GM19238 (cell line): Measurements from ENCODE around the gene SPOCK1.

Source experiments
- DNase-seq: peaks from one replicate; pipeline ENCODE4 v3.0.0; 2011; ENCODE audit warnings: low spot score; ENCODE audit not compliant: insufficient read length

Gene SPOCK1

DNA sequence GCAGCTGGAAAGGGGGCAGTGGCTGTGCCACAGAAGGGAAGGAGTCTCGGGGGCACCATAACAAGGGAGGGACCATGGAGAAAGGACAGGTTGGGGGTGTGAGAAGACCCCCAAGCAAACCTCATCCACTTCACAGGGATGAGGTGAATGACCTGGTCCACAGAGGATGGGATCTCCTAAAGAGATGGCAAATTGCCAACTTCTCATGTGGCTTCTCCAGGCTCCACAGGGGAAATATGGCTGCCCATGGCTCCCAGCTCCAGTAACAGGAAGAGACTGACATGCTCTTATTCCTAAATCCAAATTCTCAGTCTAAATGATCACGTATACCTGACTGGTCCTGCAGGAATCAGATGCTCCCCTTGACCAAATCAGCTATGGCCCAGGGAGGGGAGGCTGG, 340.4 kb downstream of the SPOCK1 start:
- DNase-seq = no peak

DNA sequence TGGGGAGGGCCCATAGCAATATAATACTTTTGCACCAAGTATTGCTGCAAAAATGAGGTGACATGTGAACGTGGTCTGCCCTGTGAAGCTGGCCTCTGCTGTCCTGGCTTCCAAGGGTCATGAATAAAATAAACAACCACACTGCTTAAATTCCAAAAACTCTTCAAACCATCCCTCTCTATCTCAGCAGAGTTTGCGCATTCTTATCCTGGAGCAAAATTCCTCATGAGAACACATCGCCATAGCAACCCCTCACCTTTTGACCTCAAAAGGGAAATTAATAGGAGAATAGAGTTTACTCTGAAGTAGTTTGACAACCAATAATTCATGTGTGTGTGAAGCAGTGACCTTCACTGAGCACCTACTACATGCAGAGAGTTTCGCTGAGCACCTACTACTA, 342.9 kb downstream of the SPOCK1 start:
- no peak for DNase-seq

DNA sequence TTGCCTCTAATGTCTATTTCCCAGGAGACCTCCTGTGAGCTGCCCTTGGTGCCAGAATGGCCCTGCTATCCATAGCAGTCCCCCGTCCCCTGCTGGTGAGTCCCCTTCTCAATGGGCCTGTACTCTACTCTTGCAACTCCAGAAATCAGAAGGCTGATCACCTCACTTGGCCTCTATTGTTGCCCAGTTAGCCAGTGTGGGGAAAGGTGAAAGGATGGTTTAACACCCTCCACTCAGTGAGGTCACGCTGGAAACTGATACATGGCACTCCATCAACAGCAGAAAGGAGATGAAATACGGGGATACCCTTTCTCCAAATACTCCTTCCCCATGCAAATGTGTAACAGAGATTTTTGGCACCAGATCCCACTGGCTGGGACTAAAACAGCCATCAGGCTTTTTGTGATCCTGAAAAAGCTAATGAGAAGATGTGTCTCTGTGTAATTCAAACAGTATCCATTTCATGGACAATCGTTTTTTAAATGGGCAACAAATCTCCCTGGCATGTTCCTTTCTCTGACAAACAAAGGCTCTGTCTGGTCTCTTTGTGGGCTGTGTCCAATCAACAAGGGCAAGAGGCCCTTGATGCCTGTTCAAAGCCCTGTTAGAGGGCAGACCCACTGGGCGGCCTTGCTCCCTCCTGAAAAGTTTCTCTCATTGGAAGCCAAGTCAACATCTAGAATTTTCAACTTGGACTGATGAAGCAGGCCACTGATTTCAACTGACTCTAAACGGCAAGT, 343.7 kb downstream of the SPOCK1 start:
- DNase-seq = no peak

DNA sequence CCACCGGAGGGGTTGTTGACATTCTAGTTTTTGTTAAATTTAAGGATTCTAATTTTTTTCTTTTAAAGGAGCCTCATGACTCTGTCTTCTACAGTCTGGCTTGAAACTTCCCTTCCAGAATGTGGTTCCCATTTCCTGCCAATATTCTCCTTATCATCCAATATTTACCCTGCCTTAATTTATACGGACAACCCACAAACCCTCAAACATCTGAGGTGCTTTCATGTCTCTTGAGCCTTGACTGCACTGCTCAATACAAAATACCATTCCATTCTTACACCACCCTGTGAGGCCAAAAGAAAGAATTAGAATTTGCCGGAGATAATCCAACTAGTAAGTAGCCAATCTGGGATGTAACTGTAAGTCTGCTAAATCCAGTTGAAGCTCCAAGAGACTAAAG, 346.5 kb downstream of the SPOCK1 start:
- no peak for DNase-seq

DNA sequence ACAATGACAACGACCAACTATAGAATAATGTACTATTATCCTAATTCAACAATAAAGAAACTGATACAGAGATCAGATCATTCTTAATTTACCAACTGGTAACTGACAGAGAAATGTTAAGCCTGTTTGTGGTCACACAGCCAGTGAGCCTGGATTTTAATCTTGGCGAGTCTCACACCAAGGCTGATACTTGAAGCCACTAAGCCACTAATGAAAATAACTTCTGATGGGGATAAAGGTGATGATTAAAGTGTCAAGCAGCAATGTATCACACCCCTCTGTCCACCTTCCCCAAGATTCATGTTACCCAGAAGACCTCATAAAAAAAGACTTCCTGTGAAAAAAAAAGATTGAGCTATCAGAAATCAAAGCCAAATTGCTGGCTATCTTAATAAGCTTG, 350.5 kb downstream of the SPOCK1 start:
- DNase-seq = no peak

DNA sequence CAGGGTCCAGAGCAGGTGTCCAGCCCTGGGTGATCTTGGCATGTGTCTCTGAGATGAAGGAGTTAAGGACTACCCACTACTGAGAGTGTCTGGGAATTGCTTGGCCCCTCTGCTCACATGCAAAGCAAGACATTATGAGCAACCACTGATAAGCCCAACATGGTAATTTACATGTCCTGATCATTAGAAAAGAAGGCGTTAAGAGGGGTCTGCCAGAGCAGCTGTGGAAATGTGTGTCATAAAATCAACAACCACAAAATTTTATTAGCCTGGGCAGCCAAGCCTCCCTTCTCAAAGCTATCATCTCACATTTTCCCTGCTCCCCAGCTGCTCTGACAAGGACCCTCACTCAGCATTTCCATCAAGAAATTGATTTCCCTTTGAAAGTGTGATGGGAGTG, 351.0 kb downstream of the SPOCK1 start:
- DNase-seq = no peak

DNA sequence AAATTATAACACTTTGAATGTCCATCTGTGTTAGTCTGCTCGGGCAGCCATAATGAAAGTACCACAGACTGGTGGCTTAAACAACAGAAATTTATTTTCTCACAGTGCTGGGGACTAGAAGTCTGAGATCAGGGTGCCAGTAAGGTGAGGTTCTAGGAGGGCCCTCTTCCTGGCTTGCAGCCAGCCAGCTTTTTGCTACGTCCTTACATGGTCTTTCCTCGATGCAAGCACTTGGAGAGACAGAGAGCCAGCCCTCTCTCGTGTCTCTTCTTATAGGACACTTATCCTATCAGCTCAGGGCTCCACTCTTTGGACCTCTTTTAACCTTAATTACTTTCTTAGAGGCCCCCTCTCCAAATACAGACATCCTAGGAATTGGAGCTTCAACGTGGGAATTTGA, 351.8 kb downstream of the SPOCK1 start:
- DNase-seq = no peak

DNA sequence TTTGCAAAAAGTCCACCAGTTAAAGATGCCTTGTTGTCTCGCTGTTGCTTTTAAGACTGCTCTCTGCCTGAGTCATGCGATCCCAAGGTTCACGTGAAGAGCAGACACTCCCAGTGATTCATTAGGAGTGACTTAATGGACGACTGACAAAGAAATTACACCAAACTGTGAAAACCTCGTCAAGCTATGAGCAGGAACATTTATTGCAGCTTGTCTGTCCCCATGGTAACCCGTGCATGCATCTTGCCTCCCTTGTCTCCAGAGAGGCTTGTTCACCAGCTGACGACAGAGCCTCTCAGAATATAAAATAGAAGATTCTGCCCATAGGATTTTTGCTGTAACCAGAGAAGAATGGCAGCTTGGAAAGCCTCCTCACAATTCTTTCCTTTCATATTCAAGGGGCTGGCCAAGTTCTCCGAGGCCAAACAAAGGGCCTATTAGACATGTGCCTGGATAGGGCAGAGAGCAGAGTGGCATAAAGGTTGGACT, 352.7 kb downstream of the SPOCK1 start:
- DNase-seq = no peak

DNA sequence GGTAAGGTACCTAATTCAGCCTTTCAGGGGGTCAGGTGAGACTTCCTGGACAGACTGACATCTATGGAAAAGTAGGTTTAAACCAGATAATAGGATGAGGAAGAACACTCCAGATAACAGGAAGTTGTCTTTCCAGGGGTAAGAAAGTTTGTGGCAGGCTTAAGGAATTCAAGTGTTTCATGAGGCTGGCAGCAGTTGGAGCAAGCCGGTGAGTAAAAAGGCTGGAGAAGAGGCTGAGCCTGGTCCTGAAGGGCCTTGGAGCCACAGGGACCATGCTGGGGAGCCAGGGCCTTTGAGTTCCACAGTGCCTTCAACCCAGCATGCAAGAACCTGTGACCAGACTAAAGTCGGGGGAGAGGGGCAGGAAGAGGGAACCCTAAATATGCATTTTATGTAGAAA, 353.4 kb downstream of the SPOCK1 start:
- no peak for DNase-seq

DNA sequence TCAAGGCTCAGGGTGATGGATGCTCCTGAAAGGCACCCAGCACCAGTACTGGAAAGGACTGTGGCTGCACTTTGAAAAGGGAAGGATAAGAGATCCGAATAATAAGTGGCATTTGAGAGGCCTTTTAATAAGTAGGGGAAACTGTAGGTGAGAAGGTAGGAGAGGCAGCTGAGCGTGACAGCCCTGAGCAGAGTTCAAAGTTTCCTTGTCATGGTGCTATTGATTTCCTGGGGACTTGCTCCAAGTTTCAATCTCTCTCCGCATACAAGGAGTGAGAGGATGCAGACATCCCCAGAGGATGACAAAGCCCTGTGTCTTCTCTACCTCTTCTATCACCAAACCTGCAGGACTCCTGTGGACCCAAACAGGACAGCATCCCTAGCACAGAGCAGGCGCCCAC, 354.5 kb downstream of the SPOCK1 start:
- DNase-seq = no peak

DNA sequence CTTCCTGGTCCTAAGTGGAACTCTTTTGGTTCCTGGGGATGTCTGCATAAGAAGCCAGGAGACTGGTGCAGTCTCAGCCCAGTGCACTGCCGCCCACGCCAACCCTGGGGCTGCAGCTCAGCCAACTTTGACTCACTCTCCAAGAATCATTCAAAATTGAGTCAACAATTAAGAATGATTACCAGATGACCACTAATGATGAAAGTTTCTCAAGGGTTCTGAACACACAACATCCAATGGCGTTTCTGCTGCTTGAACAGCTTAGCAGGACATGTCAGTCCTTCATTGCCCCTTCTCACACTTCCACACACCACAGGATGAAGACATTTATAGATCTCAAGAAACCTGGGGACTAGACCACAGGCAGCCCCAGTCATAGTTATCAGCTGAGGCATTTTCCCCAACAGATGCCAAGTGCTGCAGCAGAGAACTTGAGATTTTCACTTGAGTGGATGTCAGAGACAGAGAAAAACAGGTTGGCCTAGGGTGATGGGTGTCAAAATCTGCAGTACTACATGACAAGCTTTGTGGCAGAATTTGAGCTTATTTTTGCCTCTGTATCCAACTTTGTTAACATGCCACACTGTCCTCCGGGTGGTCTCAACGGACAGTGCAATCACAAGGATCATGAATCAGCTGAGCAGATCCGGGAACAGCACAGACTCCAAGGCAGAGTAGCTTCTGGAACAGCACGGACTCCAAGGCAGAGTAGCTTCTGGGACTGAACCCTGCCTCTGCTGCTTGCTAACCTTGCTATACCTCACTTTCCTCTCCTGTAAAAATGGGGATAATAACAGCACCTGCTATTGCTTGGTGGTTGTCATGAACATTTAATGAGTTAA, 356.1 kb downstream of the SPOCK1 start:
- no peak for DNase-seq

DNA sequence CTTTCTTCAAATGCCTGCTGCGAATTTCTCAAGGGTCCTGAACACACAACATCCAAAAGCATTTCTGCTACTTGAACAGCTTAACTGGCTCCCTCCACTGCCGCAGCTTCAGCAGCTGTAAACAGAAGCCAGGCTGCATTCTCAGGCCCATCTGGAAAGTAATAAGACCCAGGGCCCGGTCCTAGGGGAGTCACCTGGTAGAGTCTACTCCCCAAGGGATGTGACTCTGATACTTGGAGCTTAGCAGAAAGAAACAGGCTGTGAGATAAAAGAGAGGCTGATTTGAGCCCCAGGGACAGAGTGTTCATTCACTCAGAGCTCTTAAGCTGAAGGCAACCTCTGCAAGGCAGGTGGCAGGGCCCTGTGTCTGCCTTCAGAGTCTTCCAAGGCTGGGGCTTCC, 356.8 kb downstream of the SPOCK1 start:
- DNase-seq = no peak

DNA sequence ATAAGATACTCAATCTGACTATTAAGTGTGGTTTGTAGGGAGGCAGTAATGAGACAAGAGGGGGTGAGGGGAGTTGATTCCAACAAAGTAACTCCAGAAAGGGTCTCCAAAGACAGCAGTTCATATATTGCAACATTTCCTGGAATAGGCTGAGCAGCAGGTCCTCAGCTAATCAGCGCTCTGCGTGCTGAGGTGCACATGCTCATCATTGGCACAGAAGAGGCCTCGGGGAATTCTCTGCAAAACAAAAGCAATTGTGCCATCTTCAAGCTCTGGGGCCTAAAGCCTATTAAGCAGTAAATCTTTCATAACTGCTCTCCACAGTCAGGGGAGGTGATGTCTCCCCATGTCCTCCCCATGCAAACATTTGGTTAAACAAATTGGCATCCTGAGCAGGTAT, 357.3 kb downstream of the SPOCK1 start:
- DNase-seq = no peak

DNA sequence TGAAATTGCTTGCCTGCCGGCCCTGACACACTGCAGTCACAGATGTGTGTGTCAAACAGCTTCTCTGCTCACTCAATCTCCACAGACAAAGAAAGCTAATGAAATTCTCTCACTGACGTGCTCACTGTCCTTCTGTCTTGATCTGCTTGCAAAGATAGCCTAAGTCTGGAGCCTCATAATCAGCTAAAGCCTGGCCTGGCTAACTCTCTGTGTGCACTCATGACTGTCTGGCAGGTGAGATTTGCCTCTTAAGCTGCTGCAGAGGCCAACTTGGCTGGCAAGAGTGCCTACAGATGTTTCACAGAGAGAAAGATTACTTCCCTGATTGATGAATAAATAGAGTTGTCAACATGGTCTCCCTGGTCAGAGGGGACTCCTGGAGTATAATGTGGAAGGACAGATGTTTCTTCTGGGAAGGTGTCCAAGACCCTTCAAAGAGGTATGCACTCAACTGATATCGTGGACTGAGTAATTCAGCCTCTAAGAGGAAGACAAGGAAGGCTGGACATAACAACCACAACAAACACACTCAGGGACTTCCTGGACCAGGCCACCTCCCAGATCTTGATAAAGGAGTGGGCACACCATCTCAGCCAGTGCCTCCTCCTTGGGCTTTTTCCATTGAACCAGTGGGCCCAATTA, 362.0 kb downstream of the SPOCK1 start:
- DNase-seq = no peak

DNA sequence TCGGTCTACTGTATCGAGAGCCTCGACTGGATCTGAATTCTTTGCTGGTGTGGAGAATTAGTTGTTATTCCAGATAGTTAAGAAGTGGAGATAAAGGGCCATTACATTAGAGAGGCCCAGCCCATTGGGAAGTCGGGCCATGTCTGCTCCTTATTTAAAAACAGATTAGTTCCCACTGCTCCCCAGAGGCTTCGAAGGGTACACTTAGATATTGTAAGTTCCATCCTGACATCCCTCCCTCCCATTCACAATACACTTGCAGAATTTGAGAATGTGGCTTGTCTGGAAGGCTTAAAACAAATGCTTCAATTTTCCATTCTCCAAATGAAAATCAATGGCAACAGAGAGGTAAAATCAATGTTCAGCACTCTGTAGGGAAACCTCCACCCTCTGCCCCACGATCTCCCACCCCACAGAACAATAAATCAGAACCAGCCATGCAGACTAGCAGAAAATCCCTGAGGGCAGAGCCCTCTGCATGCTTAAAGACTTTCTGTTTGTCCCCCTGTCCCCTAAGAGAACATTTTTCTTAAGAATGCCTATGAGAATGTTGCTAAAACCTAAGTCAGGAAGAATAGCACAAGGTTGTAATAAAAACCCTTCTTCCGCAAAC, 364.1 kb downstream of the SPOCK1 start:
- no peak for DNase-seq

DNA sequence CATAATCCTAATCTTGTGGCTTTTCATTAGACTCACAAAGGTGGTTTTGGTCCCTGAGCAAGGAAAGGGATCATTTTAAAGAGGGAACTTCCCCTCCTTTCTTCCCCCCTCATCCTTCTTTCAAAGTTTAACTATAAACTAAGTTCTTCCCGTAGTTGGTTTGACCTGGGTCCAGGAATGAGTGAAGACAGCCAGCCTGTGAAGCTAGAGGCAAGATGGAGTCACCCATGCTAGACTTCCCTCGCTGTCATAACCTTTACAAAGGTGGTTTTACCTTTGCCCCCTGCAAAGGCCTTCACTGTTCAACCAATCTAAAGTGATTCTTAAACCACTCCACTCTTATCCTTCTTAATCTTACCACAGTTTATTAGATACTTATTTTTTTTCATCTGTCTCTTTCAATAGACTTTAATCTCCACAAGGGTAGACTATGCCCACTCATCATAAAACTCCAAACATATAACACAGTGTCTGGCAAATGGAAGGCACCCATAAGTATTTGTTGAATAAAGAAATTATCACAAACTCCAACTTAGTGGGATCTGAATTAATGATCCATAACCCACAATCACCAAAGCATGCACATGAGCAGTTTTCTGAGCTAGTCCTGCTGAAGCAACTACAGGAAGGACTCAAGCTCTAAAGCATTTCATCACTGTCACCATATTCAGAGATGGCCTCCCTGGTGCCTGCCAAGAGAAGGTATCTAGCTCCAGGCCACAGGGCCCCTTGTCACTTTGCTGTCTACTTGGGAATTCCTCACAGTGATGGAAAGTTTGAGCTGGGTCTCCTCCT, 369.0 kb downstream of the SPOCK1 start:
- DNase-seq = no peak

DNA sequence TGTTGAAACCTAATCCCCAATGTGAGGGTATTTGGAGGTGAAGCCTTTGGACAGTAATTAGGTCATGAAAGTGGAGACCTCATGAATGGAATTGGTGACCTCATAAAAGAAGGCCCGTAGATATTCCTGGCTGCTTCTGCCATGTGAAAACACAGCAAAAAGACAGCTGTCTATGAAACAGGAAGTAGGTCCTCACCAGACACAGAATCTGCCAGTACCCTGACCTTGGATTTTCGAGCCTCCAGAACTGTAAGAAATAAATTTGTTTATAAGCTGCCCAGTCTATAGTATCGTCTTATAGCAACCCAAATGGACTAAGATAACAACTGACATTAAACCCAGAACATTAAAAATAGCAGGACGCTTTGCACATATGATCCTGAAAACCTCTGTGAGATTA, 371.1 kb downstream of the SPOCK1 start:
- DNase-seq = no peak

DNA sequence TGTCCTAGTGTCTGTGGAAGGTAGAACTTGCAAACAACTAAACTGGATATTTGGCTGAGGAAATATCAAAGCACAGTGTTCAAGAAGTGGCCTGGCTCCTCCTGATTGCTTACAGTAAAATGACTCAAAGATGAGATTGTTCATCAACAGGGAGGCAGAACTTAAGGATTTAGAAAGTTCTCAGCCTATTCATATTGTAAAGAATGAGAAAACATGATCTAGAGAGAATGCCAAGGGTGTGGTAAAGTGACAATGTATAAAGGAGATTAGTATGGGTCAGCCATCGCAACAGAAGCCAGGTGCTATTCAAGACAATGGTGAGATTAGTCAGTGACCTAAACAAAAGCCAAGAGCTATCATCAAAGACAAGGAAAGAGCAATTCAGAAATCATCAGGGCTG, 372.3 kb downstream of the SPOCK1 start:
- no peak for DNase-seq

DNA sequence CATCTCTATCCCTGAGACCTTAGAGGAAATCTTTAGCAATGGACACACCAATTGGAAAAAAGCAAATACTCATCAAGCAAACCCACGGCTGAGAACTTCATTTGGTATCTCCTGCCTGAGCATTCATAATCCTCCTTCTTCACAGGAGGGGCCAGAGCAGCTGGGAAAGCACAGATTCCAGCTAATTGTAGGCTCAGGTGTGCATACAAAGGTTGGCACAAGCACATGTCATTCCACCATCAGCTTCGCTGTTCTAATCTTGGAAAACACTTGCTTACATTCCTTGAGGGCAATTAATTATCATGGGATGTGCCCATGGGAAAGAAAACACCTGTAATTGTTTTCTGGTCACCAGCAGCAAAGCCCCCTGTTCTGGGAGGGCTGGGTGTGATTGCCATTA, 376.6 kb downstream of the SPOCK1 start:
- no peak for DNase-seq

DNA sequence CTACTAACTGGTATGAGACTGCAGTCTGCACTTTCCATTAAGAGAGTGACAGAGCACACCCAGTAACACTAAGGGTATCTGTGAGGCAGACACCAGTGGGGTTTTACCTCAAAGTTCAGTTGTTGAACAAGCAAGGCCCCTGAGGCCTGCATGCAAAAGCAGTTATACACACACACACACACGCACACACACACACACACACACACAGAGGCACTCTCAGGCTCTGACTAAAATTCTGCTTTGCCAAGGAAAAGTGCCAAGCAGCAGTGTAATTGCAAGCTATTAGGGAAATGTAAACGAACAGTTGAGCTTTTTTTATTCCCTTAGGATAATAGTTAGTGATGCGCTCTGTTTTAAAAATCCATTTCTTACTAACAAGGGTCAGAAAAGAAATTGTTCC, 377.1 kb downstream of the SPOCK1 start:
- DNase-seq = no peak

DNA sequence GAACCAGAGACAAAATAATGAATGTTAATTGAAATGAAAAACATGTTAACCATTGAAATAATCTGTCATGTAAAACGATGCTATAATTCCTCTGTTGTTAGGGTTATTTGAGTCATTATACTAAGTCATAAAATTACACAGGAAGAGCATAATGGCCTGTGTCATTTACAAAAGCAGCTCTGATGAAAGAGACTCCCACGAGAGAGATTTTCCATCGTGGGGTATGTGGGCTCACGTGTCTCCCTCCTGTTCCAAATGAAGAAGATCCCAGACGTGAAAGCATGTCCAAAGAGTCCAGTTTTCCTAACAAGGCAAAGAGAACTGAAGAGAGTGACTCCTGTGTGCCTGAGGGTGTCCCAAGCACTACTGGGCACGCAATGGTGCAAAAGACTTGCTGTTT, 379.8 kb downstream of the SPOCK1 start:
- no peak for DNase-seq
